IPS-20b (cell line): ENCODE data around the gene TSPYL4.

ENCODE experiments used
- H3K27ac ChIP-seq: one replicate; pipeline ENCODE4 v1.5.1; 2013; ENCODE audit warnings: low read length
- H3K27me3 ChIP-seq: 2 replicates; pipeline ENCODE4 v1.6.1; 2013; ENCODE audit warnings: mild to moderate bottlenecking, low read length, inconsistent platforms; ENCODE audit not compliant: insufficient read depth
- H3K36me3 ChIP-seq: 2 replicates; pipeline ENCODE4 v1.6.1; 2013; ENCODE audit warnings: low read depth, mild to moderate bottlenecking, inconsistent platforms, low read length, moderate library complexity; ENCODE audit not compliant: insufficient read depth
- H3K4me1 ChIP-seq: 2 replicates; pipeline ENCODE4 v1.6.1; 2013; ENCODE audit warnings: mild to moderate bottlenecking, control low read depth, inconsistent platforms, low read length, moderate library complexity; ENCODE audit not compliant: insufficient read depth
- H3K4me3 ChIP-seq: 2 replicates; pipeline ENCODE4 v1.5.1; 2013; ENCODE audit warnings: mild to moderate bottlenecking, low read length, inconsistent platforms
- H3K9ac ChIP-seq: 2 replicates; pipeline ENCODE4 v1.6.1; 2013; ENCODE audit warnings: low read depth, mild to moderate bottlenecking, inconsistent platforms, low read length, moderate library complexity
- H3K9me3 ChIP-seq: 2 replicates; pipeline ENCODE4 v1.6.1; 2013; ENCODE audit warnings: mild to moderate bottlenecking, low read depth, low read length, inconsistent platforms; ENCODE audit not compliant: insufficient read depth

Gene TSPYL4

DNA sequence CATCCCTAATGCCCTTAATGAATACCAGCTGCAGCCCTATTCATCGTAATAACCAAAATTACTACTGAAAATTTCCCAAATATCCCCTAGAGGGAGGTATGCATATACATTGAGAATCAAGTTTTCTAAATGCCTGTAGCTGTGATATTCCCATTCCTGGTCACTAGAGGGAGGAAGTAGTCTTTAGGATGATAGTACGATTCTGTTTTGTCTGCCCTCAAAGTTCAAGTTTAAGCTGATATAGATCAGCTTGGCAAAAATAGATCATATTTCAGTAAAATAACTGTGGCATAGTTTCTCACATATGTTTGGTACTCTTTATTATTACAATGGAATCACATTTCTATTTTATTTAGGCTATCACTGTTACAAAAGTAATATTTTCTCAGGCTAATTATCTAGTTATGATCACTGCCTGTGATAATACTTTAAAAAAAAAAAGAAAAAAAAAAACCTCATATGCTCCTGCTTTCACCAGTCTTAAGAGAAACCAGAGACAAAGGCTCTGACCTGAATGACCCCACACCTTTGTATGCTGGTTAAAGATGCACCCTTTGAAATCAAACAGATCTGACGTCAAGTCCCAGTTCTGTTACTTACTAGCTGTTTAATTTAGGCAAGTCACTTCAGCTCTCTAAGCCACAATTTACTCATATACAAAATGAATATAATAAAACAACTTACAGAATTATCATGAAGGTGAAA lies 14.9 kb upstream of the TSPYL4 start:
- H3K36me3 ChIP-seq, result no peaks in the 10 kb centered on the region
- no peak overlapping the region for H3K27ac ChIP-seq
- no peak overlapping the region for H3K9ac ChIP-seq
- H3K4me1 ChIP-seq, result peaks cover 30% of the 10 kb centered on the region
- no peaks in the 10 kb centered on the region for H3K27me3 ChIP-seq
- no peaks in the 10 kb centered on the region for H3K9me3 ChIP-seq
- no peak overlapping the region for H3K4me3 ChIP-seq

GRCh38 chr6:116267836-116268588 lies 14.1 kb upstream of the TSPYL4 start:
- Histone ChIP-seq H3K36me3 (no peaks in the 10 kb centered on the region), H3K4me3 (no peak overlapping the region), H3K4me1 (peaks cover 27% of the 10 kb centered on the region), H3K27ac (no peak overlapping the region), H3K9me3 (no peaks in the 10 kb centered on the region), H3K9ac (no peak overlapping the region), H3K27me3 (no peaks in the 10 kb centered on the region)

GRCh38 chr6:116266803-116267202 lies 12.9 kb upstream of the TSPYL4 start:
- Histone ChIP-seq H3K4me3 (no peak overlapping the region), H3K27me3 (no peaks in the 10 kb centered on the region), H3K27ac (no peak overlapping the region), H3K9me3 (no peaks in the 10 kb centered on the region), H3K36me3 (no peaks in the 10 kb centered on the region), H3K9ac (no peak overlapping the region), H3K4me1 (peaks cover 15% of the 10 kb centered on the region)

- H3K9me3 ChIP-seq, result no peaks in the 10 kb centered on the region
- H3K27ac ChIP-seq, result no peak overlapping the region
- H3K4me3 ChIP-seq, result no peak overlapping the region
- H3K36me3 ChIP-seq, result no peaks in the 10 kb centered on the region
- H3K27me3 ChIP-seq, result no peaks in the 10 kb centered on the region
- H3K4me1 ChIP-seq, result no peaks in the 10 kb centered on the region
- no peak overlapping the region for H3K9ac ChIP-seq
Measured at GRCh38 chr6:116265041-116265829, 11.4 kb upstream of the TSPYL4 start.

DNA sequence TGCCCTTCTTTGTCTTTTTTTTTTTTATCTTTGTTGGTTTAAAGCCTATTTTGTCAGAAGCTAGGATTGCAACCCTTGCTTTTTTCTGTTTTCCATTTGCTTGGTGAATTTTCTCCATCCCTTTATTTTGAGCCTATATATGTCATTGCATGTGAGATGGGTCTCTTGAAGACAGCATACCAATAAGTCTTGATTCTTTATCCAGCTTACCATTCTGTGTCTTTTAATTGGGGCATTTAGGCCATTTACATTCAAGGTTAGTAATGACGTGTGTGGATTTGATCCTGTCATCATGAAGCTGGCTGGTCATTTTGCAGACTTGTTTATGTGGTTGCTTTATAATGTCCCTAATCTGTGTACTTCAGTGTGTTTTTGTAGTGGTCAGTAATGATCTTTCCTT lies 9.5 kb upstream of the TSPYL4 start:
- Histone ChIP-seq H3K4me3 (no peak overlapping the region), H3K4me1 (no peaks in the 10 kb centered on the region), H3K27me3 (no peaks in the 10 kb centered on the region), H3K9me3 (no peaks in the 10 kb centered on the region), H3K27ac (no peak overlapping the region), H3K9ac (no peak overlapping the region), H3K36me3 (no peaks in the 10 kb centered on the region)

DNA sequence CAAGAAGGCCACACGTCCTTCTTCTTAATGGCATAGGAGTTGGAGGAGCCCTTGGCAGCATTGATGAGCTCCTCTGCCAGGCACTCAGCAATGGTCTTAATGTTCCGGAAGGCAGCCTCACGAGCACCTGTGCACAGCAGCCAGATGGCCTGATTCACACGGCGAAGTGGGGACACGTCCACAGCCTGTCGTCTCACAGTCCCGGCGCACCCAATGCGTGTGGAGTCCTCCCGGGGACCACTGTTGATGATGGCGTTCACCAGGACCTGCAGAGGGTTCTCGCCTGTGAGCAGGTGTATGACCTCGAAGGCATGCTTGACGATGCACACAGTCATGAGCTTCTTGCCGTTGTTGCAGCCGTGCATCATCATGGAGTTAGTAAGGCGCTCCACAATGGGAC lies 4.6 kb upstream of the TSPYL4 start:
- Histone ChIP-seq H3K4me1 (peaks cover 5% of the 10 kb centered on the region; the same call in 1 of the 2 replicates), H3K9ac (no peak overlapping the region), H3K27me3 (no peaks in the 10 kb centered on the region), H3K9me3 (no peaks in the 10 kb centered on the region), H3K4me3 (no peak overlapping the region), H3K27ac (no peak overlapping the region), H3K36me3 (no peaks in the 10 kb centered on the region)

DNA sequence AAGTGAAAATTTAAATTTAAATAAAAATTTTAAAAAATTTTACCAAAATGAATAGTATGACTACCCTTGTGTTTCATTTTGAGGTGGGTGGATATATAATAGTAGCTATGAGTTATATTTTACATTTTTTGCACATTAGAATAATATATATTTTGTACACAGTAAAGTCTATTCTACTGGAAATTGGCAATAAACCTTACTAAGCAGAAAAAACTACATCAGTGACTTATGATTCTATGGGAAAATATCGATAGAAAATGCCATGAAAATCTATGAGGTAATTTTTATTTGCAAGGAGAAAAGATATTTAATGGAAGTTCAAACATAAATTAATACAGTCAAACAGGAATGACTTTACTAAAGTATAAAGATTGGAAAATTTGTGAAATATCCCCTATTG lies 2.8 kb upstream of the TSPYL4 start:
- Histone ChIP-seq H3K4me1 (peaks cover 19% of the 10 kb centered on the region), H3K9ac (no peak overlapping the region), H3K27me3 (no peaks in the 10 kb centered on the region), H3K4me3 (no peak overlapping the region), H3K9me3 (no peaks in the 10 kb centered on the region), H3K27ac (no peak overlapping the region), H3K36me3 (peaks cover 9% of the 10 kb centered on the region; the same call in 1 of the 2 replicates)

DNA sequence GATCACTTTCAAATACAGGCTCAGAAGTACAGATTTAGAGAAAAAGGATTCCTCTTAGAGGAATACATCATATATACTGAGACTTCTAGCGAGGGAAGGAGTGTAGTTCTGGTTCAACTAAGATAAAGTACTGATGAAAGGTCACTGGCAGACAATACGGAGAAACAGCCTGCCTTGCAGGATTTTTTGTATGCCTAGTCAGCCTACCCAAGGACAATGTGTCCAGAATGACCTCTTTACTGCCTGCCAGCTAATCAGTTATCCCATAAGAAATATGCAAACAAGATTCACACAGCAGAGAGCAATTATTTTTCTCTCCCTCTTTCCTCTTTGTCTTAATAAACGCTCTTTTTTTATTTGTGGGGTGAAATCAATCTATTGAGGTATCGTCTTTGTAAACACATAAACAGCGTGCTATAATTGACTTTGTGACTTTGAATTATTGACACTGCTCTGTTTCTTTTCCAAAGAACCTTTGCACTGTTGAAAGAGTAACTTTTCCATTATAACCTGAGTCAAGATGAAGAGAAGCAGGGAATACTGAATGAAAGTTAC lies 1.4 kb upstream of the TSPYL4 start:
- Histone ChIP-seq H3K4me3 (peak overlapping the region; percentile 86; the same call in 1 of the 2 replicates), H3K9ac (peak overlapping the region; percentile 96; the same call in 1 of the 2 replicates)

GRCh38 chr6:116254297-116255056 lies 602 bp upstream of the TSPYL4 start:
- no peaks in the 10 kb centered on the region for H3K9me3 ChIP-seq
- peak overlapping the region; percentile 86 for H3K4me3 ChIP-seq
- peaks cover 9% of the 10 kb centered on the region; the same call in 1 of the 2 replicates for H3K36me3 ChIP-seq
- no peaks in the 10 kb centered on the region for H3K27me3 ChIP-seq
- H3K4me1 ChIP-seq, result peaks cover 33% of the 10 kb centered on the region
- H3K27ac ChIP-seq, result peak overlapping the region; percentile 91
- peak overlapping the region; percentile 96 for H3K9ac ChIP-seq

More for the DNA sequence above, 1.4 kb upstream of the TSPYL4 start:
- H3K9me3 ChIP-seq, result no peaks in the 10 kb centered on the region
- no peaks in the 10 kb centered on the region for H3K27me3 ChIP-seq
- peaks cover 29% of the 10 kb centered on the region for H3K4me1 ChIP-seq
- H3K27ac ChIP-seq, result no peak overlapping the region
- peaks cover 9% of the 10 kb centered on the region; the same call in 1 of the 2 replicates for H3K36me3 ChIP-seq

DNA sequence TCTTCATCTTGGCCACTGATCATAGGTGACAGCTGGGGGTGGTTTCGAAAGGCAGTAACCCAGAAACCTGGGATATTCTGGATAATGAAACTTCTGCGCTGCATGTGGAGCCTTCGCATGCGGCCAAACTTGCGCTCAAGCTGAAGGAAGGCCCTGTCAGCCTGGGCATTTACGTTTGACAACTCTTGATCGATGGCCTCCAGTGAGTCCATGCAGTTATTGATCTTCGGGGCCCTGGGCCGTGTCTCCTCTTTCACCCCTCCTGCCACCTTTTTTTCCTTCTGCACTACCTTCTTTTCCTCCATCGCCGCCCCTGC lies 729 bp downstream of the TSPYL4 start:
- Histone ChIP-seq H3K36me3 (peaks cover 9% of the 10 kb centered on the region; the same call in 1 of the 2 replicates), H3K4me1 (peaks cover 33% of the 10 kb centered on the region), H3K9ac (peak overlapping the region; percentile 96; the same call in 1 of the 2 replicates), H3K9me3 (no peaks in the 10 kb centered on the region), H3K27ac (no peak overlapping the region), H3K4me3 (peak overlapping the region; percentile 86), H3K27me3 (no peaks in the 10 kb centered on the region)
